GM18526 (cell line): ENCODE measurements around the gene PAK3.

Source experiments
- POLR2A ChIP-seq: IDR thresholded peaks from 3 replicates; pipeline ENCODE4 v1.6.1; 2011; ENCODE audit not compliant: insufficient read length; ENCODE audit errors: extremely low read depth

PAK3 gene

GRCh38 chrX:111270339-111270738 lies 174.3 kb downstream of the PAK3 start, which contains the start of gene CAPN6:
Gene CAPN6, minus strand, starts transcription at chrX:111270483. Its CDS starts 6,547 bp downstream, at chrX:111263936.
- no peak for TF ChIP-seq POLR2A
